Smooth muscle cell (in vitro differentiated cells): ENCODE results near the gene EZH1. TPM values are rescaled to one million over a fixed set of nuclear protein-coding genes. Genes with fewer than 3 reads are reported as not detected.
A peak's percentile ranks its signal among the peaks of the same experiment; 100 is the strongest.

Source experiments
- DNase-seq: peaks from one replicate; lab custom pipeline; 2025; ENCODE audit not compliant: unreplicated experiment; lab: John Stamatoyannopoulos, UW
- H2AFZ ChIP-seq: fragments of 200-600 bp; sonication (generic); 2 replicates; pipeline ENCODE4 v1.6.0; 2016; ENCODE audit warnings: antibody characterized with exemption, low read depth, mild to moderate bottlenecking
- H3F3A ChIP-seq: fragments of 200-600 bp; sonication (generic); 2 replicates; pipeline ENCODE4 v1.6.0; 2017; ENCODE audit warnings: antibody characterized with exemption, low read depth
- H3K27ac ChIP-seq: fragments of 200-600 bp; sonication (generic); 2 replicates; pipeline ENCODE4 v1.5.1; 2016; ENCODE audit warnings: low read depth, mild to moderate bottlenecking
- H3K27me3 ChIP-seq: fragments of 200-600 bp; sonication (generic); 2 replicates; pipeline ENCODE4 v1.6.1; 2016; ENCODE audit warnings: low read depth, mild to moderate bottlenecking
- H3K36me3 ChIP-seq: fragments of 200-600 bp; sonication (generic); 2 replicates; pipeline ENCODE4 v1.5.1; 2016; ENCODE audit warnings: low read depth
- H3K4me1 ChIP-seq: fragments of 200-600 bp; sonication (generic); 2 replicates; pipeline ENCODE4 v1.5.1; 2016; ENCODE audit warnings: low read depth
- H3K4me2 ChIP-seq: fragments of 200-600 bp; sonication (generic); 2 replicates; pipeline ENCODE4 v1.6.0; 2016; ENCODE audit warnings: mild to moderate bottlenecking
- H3K4me3 ChIP-seq: fragments of 200-600 bp; sonication (generic); 2 replicates; pipeline ENCODE4 v1.5.1; 2016; ENCODE audit warnings: mild to moderate bottlenecking
- H3K79me2 ChIP-seq: fragments of 200-600 bp; sonication (generic); 2 replicates; pipeline ENCODE4 v1.6.0; 2016; ENCODE audit warnings: low read depth, mild to moderate bottlenecking
- H3K9ac ChIP-seq: fragments of 200-600 bp; sonication (generic); 2 replicates; pipeline ENCODE4 v1.6.0; 2016; ENCODE audit warnings: low read depth
- H3K9me3 ChIP-seq: fragments of 200-600 bp; sonication (generic); replicated peaks from 2 replicates; pipeline ENCODE4 v1.5.1; 2016; ENCODE audit warnings: low read depth
- H4K20me1 ChIP-seq: fragments of 200-600 bp; sonication (generic); 2 replicates; pipeline ENCODE4 v1.6.0; 2016; ENCODE audit warnings: low read depth
- WGBS: methylation state at CpG from one replicate; pipeline ENCODE4 v1.1.7; 2016; ENCODE audit warnings: low lambda C conversion rate; 5-methylcytosine and 5-hydroxymethylcytosine counted together
- polyA plus RNA-seq: library from polyadenylated mRNA; unstranded; fragments of >200 nt; fragmentation: Nextera tagmentation; extraction: Ambion mirVana; gene quantifications from 2 replicates; pipeline ENCODE4 v1.2.1, GENCODE V29; 2016
- total RNA-seq: library from RNA; depleted of rRNA; stranded (reverse); fragments of >200 nt; gene quantifications from 2 replicates; pipeline ENCODE4 v1.2.3, GENCODE V29; 2014
- TF ChIP-seq, protein P1 (sequence below): fragments of 200-600 bp; sonication (generic); IDR thresholded peaks from 2 replicates; pipeline ENCODE4 v1.5.1; 2017; ENCODE audit warnings: borderline replicate concordance, mild to moderate bottlenecking, antibody characterized with exemption; ENCODE audit not compliant: insufficient read depth, poor library complexity, severe bottlenecking

Gene EZH1
- total and polyA plus RNA-seq, 2 experiments from 2014 or later: 8.0 to 19.4 TPM

DNA sequence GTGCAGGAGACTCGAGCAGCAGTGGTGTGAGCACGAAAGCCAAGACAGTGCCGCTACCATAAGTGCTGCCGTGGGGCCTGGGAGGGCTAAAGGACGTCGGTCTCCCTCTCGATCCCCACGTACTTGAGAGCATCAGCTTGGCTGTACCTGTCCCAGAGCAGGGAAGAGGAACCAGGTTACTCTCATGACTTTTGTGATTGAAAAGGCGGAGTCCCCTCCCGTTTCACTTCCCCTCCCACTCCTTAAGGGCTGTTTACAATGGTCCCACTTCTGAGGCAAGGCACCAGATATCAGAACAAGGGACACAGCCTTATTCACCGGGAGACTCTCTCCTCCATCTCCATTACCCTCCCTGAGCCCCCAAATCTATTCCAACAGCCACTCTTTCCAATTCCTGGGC, 42.4 kb downstream of the EZH1 start:
- H3K36me3 ChIP-seq: no peaks in the 10 kb centered on the region
- no peak overlapping the region for H3K27ac ChIP-seq
- WGBS: 96% methylated on average over 11 of the region's 11 CpGs

DNA sequence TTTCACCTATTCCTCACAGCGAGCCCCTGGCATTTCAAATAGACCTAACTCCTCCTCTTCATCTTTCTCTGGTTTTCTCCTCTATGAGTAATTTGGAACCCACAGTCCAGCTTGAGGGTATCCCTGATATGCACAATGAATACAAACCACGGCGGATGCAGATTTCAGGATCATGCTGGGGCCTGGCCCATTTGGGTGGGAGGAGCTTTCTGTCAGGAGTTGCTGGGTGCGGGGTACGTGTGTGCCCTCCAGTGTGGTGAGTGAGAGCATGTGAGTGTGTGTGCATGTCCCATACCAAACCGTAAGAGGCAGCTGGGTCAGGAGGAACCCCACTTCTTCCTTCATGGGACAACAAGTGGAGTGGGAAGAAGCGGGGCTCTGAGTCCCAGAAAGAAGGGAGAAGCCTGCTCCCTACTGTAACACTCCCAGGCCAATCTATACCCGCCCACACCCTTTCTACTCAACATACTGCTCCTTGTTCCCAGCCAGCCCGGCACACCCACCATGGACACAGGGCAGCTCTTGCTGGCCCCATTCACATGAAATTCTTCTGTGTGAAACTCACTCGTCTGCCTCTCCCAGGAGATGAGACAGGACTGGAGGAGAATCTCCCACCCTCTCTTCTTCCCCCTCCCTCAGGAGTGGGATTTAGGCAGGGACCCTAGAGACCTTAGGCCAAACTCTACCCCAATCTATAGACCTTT, 44.1 kb downstream of the EZH1 start:
- Histone ChIP-seq H3F3A (no peaks in the 10 kb centered on the region), H3K9me3 (no peaks in the 10 kb centered on the region), H3K27ac (no peak overlapping the region), H3K4me1 (peaks cover 14% of the 10 kb centered on the region), H3K9ac (no peak overlapping the region), H3K4me2 (no peak overlapping the region), H2AFZ (no peak overlapping the region), H3K36me3 (no peaks in the 10 kb centered on the region), H3K27me3 (no peaks in the 10 kb centered on the region), H3K4me3 (no peak overlapping the region), H3K79me2 (no peaks in the 10 kb centered on the region), H4K20me1 (no peaks in the 10 kb centered on the region)
- WGBS: 84% methylated on average over 10 of the region's 10 CpGs
- TF ChIP-seq, protein P1, sequence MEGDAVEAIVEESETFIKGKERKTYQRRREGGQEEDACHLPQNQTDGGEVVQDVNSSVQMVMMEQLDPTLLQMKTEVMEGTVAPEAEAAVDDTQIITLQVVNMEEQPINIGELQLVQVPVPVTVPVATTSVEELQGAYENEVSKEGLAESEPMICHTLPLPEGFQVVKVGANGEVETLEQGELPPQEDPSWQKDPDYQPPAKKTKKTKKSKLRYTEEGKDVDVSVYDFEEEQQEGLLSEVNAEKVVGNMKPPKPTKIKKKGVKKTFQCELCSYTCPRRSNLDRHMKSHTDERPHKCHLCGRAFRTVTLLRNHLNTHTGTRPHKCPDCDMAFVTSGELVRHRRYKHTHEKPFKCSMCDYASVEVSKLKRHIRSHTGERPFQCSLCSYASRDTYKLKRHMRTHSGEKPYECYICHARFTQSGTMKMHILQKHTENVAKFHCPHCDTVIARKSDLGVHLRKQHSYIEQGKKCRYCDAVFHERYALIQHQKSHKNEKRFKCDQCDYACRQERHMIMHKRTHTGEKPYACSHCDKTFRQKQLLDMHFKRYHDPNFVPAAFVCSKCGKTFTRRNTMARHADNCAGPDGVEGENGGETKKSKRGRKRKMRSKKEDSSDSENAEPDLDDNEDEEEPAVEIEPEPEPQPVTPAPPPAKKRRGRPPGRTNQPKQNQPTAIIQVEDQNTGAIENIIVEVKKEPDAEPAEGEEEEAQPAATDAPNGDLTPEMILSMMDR: no peak
- no peak for DNase-seq

More for the DNA sequence above, 42.4 kb downstream of the EZH1 start:
- Histone ChIP-seq H3K27me3 (no peaks in the 10 kb centered on the region), H3K9me3 (no peaks in the 10 kb centered on the region), H3K79me2 (no peaks in the 10 kb centered on the region), H3K9ac (no peak overlapping the region), H2AFZ (no peak overlapping the region), H4K20me1 (no peaks in the 10 kb centered on the region), H3K4me3 (no peak overlapping the region), H3F3A (no peaks in the 10 kb centered on the region), H3K4me2 (no peak overlapping the region), H3K4me1 (peaks cover 14% of the 10 kb centered on the region)
- no peak for DNase-seq
- TF ChIP-seq, protein P1: no peak

DNA sequence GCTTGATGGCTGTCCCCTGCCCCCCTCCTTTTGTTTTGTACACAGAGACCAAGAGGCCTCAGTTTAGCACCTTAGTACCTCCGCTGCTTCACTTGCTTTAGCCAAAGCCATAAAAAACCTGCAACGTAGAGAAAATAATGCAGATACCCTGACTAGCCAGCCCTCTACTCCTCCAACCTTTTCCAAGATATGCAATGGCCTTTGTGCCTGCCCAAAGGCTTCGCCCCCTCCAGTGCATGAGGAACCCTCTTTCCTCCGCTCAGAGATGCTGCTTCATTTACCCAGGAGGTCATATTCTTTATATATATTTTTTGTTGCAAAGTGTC, 45.5 kb downstream of the EZH1 start:
- peaks cover 14% of the 10 kb centered on the region for H3K4me1 ChIP-seq
- H3K4me3 ChIP-seq: no peak overlapping the region
- no peaks in the 10 kb centered on the region for H3K27me3 ChIP-seq
- TF ChIP-seq, protein P1: no peak
- WGBS: 72% methylated on average over 4 of the region's 4 CpGs
- no peak overlapping the region for H3K27ac ChIP-seq
- H3F3A ChIP-seq: no peaks in the 10 kb centered on the region
- no peak for DNase-seq
- H3K4me2 ChIP-seq: peak overlapping the region; percentile 36
- no peaks in the 10 kb centered on the region for H3K79me2 ChIP-seq
- no peak overlapping the region for H2AFZ ChIP-seq
- H3K9ac ChIP-seq: no peak overlapping the region
- H3K36me3 ChIP-seq: no peaks in the 10 kb centered on the region
- no peaks in the 10 kb centered on the region for H3K9me3 ChIP-seq
- no peaks in the 10 kb centered on the region for H4K20me1 ChIP-seq
